BE2C (cell line): ENCODE results near the gene CDS2.

Experiments
- DNase-seq: peaks from one replicate; pipeline ENCODE4 v3.0.0-alpha.2; 2020
- H3K27me3 ChIP-seq: fragments of 250-450 bp; sonication (Bioruptor Pico); 2 replicates; pipeline ENCODE4 v1.5.1; 2020; ENCODE audit warnings: mild to moderate bottlenecking
- H3K36me3 ChIP-seq: fragments of 250-450 bp; sonication (Bioruptor Pico); 2 replicates; pipeline ENCODE4 v1.5.1; 2020; ENCODE audit warnings: mild to moderate bottlenecking
- H3K4me1 ChIP-seq: fragments of 250-450 bp; sonication (Bioruptor Pico); 2 replicates; pipeline ENCODE4 v1.5.1; 2020
- H3K4me3 ChIP-seq: 2 replicates; pipeline ENCODE4 v1.5.1; 2011; ENCODE audit warnings: low read depth, low read length
- H3K9me3 ChIP-seq: fragments of 250-450 bp; sonication (Bioruptor Pico); 2 replicates; pipeline ENCODE4 v1.5.1; 2020
- TF ChIP-seq, protein P1 (sequence below): IDR thresholded peaks from 2 replicates; pipeline ENCODE4 v1.5.1; 2012; ENCODE audit warnings: mild to moderate bottlenecking, low read depth, low read length

The CDS2 gene

DNA sequence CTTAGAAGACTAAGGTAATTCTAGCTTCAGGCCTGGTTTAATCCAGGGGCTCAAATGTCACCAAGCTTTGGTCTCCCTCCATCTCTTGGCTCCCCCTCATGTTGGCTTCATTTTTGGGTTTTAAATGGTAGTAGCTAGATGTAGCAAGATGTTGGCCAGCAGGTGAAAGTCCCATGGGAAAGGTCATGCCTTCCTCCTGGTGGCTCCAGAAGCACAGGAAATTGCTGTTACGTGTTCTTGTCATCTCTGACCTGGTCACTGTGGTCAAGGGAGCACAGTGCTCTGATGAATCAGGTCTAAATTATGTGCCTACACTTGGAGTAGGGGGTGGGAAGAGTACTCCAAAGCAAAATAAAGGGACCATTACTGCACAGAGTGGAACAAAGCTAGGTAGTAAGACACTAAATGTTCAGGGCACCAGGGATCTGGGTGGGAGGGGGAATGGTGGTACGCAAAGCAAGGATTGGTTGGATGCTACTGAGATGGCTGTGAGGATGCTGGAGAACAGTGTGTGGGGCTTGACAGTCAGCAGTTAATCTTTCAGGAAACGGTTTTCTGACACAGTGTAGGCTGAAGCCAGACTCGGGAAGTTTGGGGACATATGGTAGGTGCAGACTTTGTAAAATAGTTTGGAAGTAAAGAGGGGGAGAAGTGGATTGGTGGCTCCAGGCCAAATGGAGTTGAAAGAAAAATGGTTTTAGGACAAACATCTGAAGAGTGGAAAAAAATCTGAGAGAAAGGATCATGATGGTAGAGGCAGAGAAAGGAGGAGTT, 30.1 kb downstream of the CDS2 start:
- Histone ChIP-seq H3K9me3 (no peaks in the 10 kb centered on the region), H3K4me1 (no peaks in the 10 kb centered on the region), H3K36me3 (no peaks in the 10 kb centered on the region), H3K27me3 (no peaks in the 10 kb centered on the region), H3K4me3 (no peak overlapping the region)
- DNase-seq: no peak
- TF ChIP-seq, protein P1, sequence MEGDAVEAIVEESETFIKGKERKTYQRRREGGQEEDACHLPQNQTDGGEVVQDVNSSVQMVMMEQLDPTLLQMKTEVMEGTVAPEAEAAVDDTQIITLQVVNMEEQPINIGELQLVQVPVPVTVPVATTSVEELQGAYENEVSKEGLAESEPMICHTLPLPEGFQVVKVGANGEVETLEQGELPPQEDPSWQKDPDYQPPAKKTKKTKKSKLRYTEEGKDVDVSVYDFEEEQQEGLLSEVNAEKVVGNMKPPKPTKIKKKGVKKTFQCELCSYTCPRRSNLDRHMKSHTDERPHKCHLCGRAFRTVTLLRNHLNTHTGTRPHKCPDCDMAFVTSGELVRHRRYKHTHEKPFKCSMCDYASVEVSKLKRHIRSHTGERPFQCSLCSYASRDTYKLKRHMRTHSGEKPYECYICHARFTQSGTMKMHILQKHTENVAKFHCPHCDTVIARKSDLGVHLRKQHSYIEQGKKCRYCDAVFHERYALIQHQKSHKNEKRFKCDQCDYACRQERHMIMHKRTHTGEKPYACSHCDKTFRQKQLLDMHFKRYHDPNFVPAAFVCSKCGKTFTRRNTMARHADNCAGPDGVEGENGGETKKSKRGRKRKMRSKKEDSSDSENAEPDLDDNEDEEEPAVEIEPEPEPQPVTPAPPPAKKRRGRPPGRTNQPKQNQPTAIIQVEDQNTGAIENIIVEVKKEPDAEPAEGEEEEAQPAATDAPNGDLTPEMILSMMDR: no peak

DNA sequence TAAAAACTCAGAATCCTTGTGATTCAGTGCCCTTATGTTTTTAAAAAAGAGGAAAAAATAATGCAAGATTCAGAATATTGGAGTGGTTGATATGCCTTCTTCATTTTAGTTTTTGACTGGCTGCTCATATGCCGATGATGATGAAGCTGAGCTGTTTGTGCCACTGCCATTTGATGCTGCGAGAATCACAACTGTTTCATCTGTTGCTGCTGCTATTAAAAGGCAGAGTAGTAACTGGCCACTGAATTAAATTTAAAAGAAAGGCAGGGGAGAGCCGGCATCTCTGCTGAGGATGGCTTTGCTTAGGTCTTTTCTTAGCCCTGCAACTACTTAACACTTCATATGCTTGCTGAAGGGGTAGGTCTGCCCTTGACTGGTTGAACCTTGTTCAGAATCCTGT, 33.1 kb downstream of the CDS2 start:
- no peaks in the 10 kb centered on the region for H3K36me3 ChIP-seq
- no peaks in the 10 kb centered on the region for H3K4me1 ChIP-seq
- DNase-seq: no peak
- H3K9me3 ChIP-seq: no peaks in the 10 kb centered on the region
- H3K27me3 ChIP-seq: no peaks in the 10 kb centered on the region
- no peak overlapping the region for H3K4me3 ChIP-seq
- TF ChIP-seq, protein P1: no peak

DNA sequence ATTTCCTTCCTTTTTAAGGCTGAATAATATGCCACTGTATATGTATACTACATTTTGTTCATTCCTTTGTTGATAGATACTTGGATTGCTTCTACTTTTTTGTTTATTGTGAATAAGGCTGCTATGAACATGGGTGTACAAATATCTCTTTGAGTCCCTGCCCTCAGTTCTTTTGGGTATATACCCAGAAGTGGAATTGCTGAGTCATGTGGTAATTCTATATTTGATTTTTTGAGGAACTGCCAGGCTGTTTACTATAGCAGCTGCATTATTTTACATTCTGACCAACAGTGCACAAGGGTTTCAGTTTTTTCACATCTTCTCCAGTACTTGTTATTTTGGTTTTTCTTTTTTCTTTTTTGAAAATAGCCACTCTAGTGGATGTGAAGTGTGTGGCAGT, 34.1 kb downstream of the CDS2 start:
- no peaks in the 10 kb centered on the region for H3K27me3 ChIP-seq
- no peak for DNase-seq
- no peaks in the 10 kb centered on the region for H3K4me1 ChIP-seq
- no peaks in the 10 kb centered on the region for H3K36me3 ChIP-seq
- TF ChIP-seq, protein P1: no peak
- H3K4me3 ChIP-seq: no peak overlapping the region
- no peaks in the 10 kb centered on the region for H3K9me3 ChIP-seq

DNA sequence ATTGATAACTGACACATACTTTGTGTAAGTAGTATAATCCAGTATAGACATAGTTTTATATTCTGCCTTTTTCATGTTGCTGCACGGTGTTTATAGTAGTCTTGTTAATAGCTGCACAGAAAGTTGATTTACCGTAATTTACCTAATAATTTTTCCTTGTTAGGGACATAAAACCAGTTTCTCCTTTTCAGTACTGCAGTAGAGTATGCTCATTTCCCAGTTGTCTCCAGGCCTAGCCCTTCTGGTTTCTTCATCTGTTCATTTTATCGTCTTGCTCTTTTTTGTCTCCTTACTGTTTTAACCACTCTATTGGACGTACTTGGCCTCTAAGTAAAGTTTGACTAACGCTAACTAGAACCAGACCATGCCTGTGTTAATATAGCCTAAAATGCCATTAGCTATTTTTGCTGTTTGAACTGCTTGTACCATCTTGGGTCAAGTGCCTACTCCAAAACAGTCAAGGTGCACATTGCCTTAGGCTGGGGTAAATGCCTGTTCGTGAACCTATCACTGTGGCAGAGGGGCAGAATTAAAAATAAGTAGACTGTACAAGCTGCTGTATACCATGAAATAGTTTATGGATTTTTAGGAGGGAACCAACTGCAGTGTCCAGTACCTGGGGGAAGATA, 34.8 kb downstream of the CDS2 start:
- Histone ChIP-seq H3K4me1 (no peaks in the 10 kb centered on the region), H3K36me3 (no peaks in the 10 kb centered on the region), H3K9me3 (no peaks in the 10 kb centered on the region), H3K27me3 (no peaks in the 10 kb centered on the region), H3K4me3 (no peak overlapping the region)
- TF ChIP-seq, protein P1: no peak
- no peak for DNase-seq

DNA sequence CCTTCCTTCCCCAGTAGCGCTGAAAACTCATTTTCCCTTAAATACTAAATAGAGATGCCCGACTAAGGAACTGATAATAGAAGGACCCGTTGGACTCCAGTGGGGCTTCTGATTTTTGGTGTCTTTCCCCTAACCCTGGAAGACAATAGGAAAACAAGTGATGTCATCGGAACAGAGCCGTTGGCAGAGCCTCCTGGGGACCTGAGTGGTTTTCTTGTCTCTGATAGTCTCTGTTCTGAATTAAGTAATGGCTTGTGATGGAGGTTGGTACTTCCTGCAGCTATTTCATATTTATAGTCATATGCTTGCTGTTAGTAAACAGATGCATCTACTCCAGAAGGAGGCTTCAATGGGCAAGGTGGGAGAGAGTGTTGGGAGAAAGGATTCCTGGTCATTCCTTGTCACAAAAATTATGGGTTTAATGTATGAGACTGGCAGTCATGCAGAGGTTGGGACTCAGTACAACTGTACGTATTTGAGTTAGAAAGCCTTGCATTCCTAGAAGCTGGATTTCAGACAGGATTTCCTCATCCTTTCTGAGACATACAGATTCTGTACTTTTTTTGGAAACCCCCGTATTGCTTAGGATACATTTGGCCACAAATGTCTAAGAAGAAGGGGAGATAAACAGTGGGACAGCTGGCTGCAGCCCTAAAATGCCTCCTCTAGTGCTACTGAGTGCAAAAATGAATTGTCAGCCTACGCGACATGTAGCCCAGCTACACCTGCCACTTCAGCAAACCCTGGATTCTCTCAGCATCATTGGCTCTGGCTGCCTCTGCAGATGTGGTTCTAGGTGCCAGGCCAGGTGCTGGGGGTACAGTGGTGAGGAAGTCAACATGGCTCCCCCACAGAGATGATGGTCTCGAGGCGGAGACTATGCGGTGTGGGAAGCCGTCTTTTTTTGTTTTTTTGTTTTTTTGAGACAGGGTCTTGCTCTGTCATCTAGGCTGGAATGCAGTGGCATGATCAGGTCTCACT, 38.1 kb downstream of the CDS2 start:
- TF ChIP-seq, protein P1: no peak
- Histone ChIP-seq H3K4me1 (no peaks in the 10 kb centered on the region; the same call in 1 of the 2 replicates), H3K36me3 (no peaks in the 10 kb centered on the region), H3K27me3 (no peaks in the 10 kb centered on the region), H3K9me3 (no peaks in the 10 kb centered on the region), H3K4me3 (no peak overlapping the region)
- DNase-seq: no peak
